Effector memory CD4-positive, alpha-beta T cell (primary cell): ENCODE results near the gene LRMDA.

Experiments used
- DNase-seq, 3 donors: peaks; one replicate each; pipeline ENCODE4 v3.0.0-alpha.2; 2020
- H3K27ac ChIP-seq: 2 replicates; pipeline ENCODE4 v1.7.0; 2013; ENCODE audit warnings: mild to moderate bottlenecking, low read length, moderate library complexity; ENCODE audit not compliant: insufficient read depth, poor library complexity, severe bottlenecking
- H3K27me3 ChIP-seq: replicated peaks from 2 replicates; pipeline ENCODE4 v1.7.0; 2013; ENCODE audit warnings: mild to moderate bottlenecking, low read length; ENCODE audit not compliant: insufficient read depth, control insufficient read depth, poor library complexity, severe bottlenecking
- H3K36me3 ChIP-seq: 2 replicates; pipeline ENCODE4 v1.7.0; 2013; ENCODE audit warnings: mild to moderate bottlenecking, low read length, moderate library complexity; ENCODE audit not compliant: control insufficient read depth, insufficient read depth
- H3K4me1 ChIP-seq: 2 replicates; pipeline ENCODE4 v1.7.0; 2013; ENCODE audit warnings: low read length, mild to moderate bottlenecking; ENCODE audit not compliant: control insufficient read depth, insufficient read depth, poor library complexity, severe bottlenecking
- H3K4me3 ChIP-seq: 2 replicates; pipeline ENCODE4 v1.7.0; 2013; ENCODE audit warnings: low read length, low read depth, mild to moderate bottlenecking; ENCODE audit not compliant: insufficient read depth, poor library complexity, severe bottlenecking
- H3K9me3 ChIP-seq: 2 replicates; pipeline ENCODE4 v1.7.0; 2013; ENCODE audit warnings: mild to moderate bottlenecking, low read length, moderate library complexity; ENCODE audit not compliant: control insufficient read depth

Gene LRMDA

GRCh38 chr10:75841266-75841665, 409.8 kb downstream of the LRMDA start:
- no peaks in the 10 kb centered on the region for H3K36me3 ChIP-seq
- H3K9me3 ChIP-seq = no peaks in the 10 kb centered on the region
- H3K4me1 ChIP-seq = no peaks in the 10 kb centered on the region
- no peak overlapping the region for H3K4me3 ChIP-seq
- no peaks in the 10 kb centered on the region for H3K27me3 ChIP-seq
- no peak overlapping the region for H3K27ac ChIP-seq
- no peak for DNase-seq

GRCh38 chr10:75845176-75845947, 413.9 kb downstream of the LRMDA start:
- no peak for DNase-seq
- H3K27ac ChIP-seq = no peak overlapping the region
- no peaks in the 10 kb centered on the region for H3K9me3 ChIP-seq
- H3K4me3 ChIP-seq = no peak overlapping the region
- no peaks in the 10 kb centered on the region for H3K27me3 ChIP-seq
- H3K4me1 ChIP-seq = no peaks in the 10 kb centered on the region
- H3K36me3 ChIP-seq = no peaks in the 10 kb centered on the region

- Histone ChIP-seq H3K4me1 (no peaks in the 10 kb centered on the region), H3K9me3 (no peaks in the 10 kb centered on the region), H3K4me3 (no peak overlapping the region), H3K27me3 (no peaks in the 10 kb centered on the region), H3K27ac (no peak overlapping the region), H3K36me3 (no peaks in the 10 kb centered on the region)
- no peak for DNase-seq
These were observed 416.1 kb downstream of the LRMDA start for GRCh38 chr10:75847477-75847876.

GRCh38 chr10:75851580-75852345, 420.3 kb downstream of the LRMDA start:
- no peaks in the 10 kb centered on the region for H3K27me3 ChIP-seq
- DNase-seq = no peak
- H3K4me3 ChIP-seq = no peak overlapping the region
- H3K9me3 ChIP-seq = no peaks in the 10 kb centered on the region
- H3K36me3 ChIP-seq = no peaks in the 10 kb centered on the region
- no peak overlapping the region for H3K27ac ChIP-seq
- H3K4me1 ChIP-seq = no peaks in the 10 kb centered on the region

- Histone ChIP-seq H3K27me3 (no peaks in the 10 kb centered on the region), H3K27ac (no peak overlapping the region), H3K36me3 (no peaks in the 10 kb centered on the region), H3K4me1 (no peaks in the 10 kb centered on the region), H3K9me3 (no peaks in the 10 kb centered on the region), H3K4me3 (no peak overlapping the region)
- DNase-seq = no peak
These were observed 421.5 kb downstream of the LRMDA start for GRCh38 chr10:75852851-75853484.

GRCh38 chr10:75857269-75857846, 425.9 kb downstream of the LRMDA start:
- Histone ChIP-seq H3K4me1 (no peaks in the 10 kb centered on the region), H3K27ac (no peak overlapping the region), H3K27me3 (no peaks in the 10 kb centered on the region), H3K4me3 (no peak overlapping the region), H3K36me3 (no peaks in the 10 kb centered on the region), H3K9me3 (no peaks in the 10 kb centered on the region)
- DNase-seq = no peak

GRCh38 chr10:75857896-75858295, 426.5 kb downstream of the LRMDA start:
- no peaks in the 10 kb centered on the region for H3K9me3 ChIP-seq
- DNase-seq = no peak
- H3K27ac ChIP-seq = no peak overlapping the region
- H3K4me1 ChIP-seq = no peaks in the 10 kb centered on the region
- no peaks in the 10 kb centered on the region for H3K36me3 ChIP-seq
- no peak overlapping the region for H3K4me3 ChIP-seq
- no peaks in the 10 kb centered on the region for H3K27me3 ChIP-seq

GRCh38 chr10:75858339-75858738, 426.9 kb downstream of the LRMDA start:
- Histone ChIP-seq H3K27me3 (no peaks in the 10 kb centered on the region), H3K27ac (no peak overlapping the region), H3K9me3 (no peaks in the 10 kb centered on the region), H3K4me1 (no peaks in the 10 kb centered on the region), H3K36me3 (no peaks in the 10 kb centered on the region), H3K4me3 (no peak overlapping the region)
- DNase-seq = no peak

- no peak overlapping the region for H3K4me3 ChIP-seq
- H3K4me1 ChIP-seq = no peaks in the 10 kb centered on the region
- no peak overlapping the region for H3K27ac ChIP-seq
- H3K36me3 ChIP-seq = no peaks in the 10 kb centered on the region
- no peaks in the 10 kb centered on the region for H3K9me3 ChIP-seq
- DNase-seq = no peak
- no peaks in the 10 kb centered on the region for H3K27me3 ChIP-seq
These were observed 427.7 kb downstream of the LRMDA start for GRCh38 chr10:75859141-75859540.

- Histone ChIP-seq H3K27ac (no peak overlapping the region), H3K4me3 (no peak overlapping the region), H3K27me3 (no peaks in the 10 kb centered on the region), H3K36me3 (no peaks in the 10 kb centered on the region), H3K4me1 (no peaks in the 10 kb centered on the region), H3K9me3 (no peaks in the 10 kb centered on the region)
- no peak for DNase-seq
These were observed 428.6 kb downstream of the LRMDA start for GRCh38 chr10:75860009-75860408.
